K562 (cell line): Measurements from ENCODE around the gene GMIP. TPM values are rescaled to one million over a fixed set of nuclear protein-coding genes. Genes with fewer than 3 reads are reported as not detected.

Experiments used
- ATAC-seq: fragments of 200-7000 bp; cut with Tn5 transposase; 3 replicates; pipeline ENCODE4 v1.9.1; 2020; ENCODE audit warnings: moderate library complexity
- BruUV-seq: library from RNA; stranded (reverse); fragments of 400-500 nt; replicated peaks from 2 replicates; lab custom pipeline; 2021; lab: Mats Ljungman, UMichigan
- CTCF ChIA-PET: fragments of 300-600 bp; formaldehyde crosslinking; extraction: SDS; loops from one replicate; lab custom pipeline; 2021; ENCODE audit warnings: low intra/inter-chr PET ratio; lab: Yijun Ruan, JAX
- POLR2A ChIA-PET: fragments of 300-600, 350-650 bp; sonication (Branson Sonifier 250); formaldehyde crosslinking; extraction: SDS; loops from one replicate; lab custom pipeline; 2021; ENCODE audit warnings: antibody characterized with exemption, inconsistent platforms; lab: Yijun Ruan, JAX
- DNase-seq, 4 experiments: peaks; one replicate each; pipeline versions ENCODE4 v3.0.0 to v3.0.0-alpha.2; 2011 to 2018; ENCODE audit warnings: low spot score in 3 of 4, mixed read lengths in 3 of 4; ENCODE audit errors: extremely low read depth in 1 of 4
- FAIRE-seq: peaks from 2 replicates; lab custom pipeline; 2011; peaks lifted over from hg19 to GRCh38; lab: Jason Lieb, UNC
- H2AFZ ChIP-seq: 2 replicates; pipeline ENCODE4 v1.6.0; 2011; ENCODE audit warnings: low read depth, low read length, control low read depth, inconsistent platforms
- H3K27ac ChIP-seq: fragments of 200-600 bp; 3 replicates; pipeline ENCODE4 v1.8.0; 2011; ENCODE audit warnings: low read depth, mild to moderate bottlenecking, control low read depth, inconsistent platforms, low read length, moderate library complexity, mixed read lengths; ENCODE audit errors: extremely low read depth
- H3K27me3 ChIP-seq, 2 experiments: fragments of 300-600 bp in 1 of 2; 2 replicates in 1 of 2; 3 replicates in 1 of 2; pipeline versions ENCODE4 v1.6.0 to v1.8.0; 2011; ENCODE audit warnings: inconsistent platforms in 2 of 2, low read length in 2 of 2, mild to moderate bottlenecking in 1 of 2, mixed read lengths in 1 of 2, moderate library complexity in 1 of 2; ENCODE audit not compliant: control insufficient read depth in 2 of 2, insufficient read depth in 2 of 2
- H3K36me3 ChIP-seq: fragments of 300-600 bp; 3 replicates; pipeline ENCODE4 v1.8.0; 2011; ENCODE audit warnings: mild to moderate bottlenecking, low read length, inconsistent platforms; ENCODE audit not compliant: control insufficient read depth, insufficient read depth
- H3K4me1 ChIP-seq, 2 experiments: fragments of 200-600 bp in 1 of 2; replicated peaks in 1 of 2; 2 replicates in 1 of 2; 3 replicates in 1 of 2; pipeline versions ENCODE4 v1.5.1 to v1.8.0; 2011; ENCODE audit warnings: inconsistent platforms in 2 of 2, low read length in 2 of 2, mild to moderate bottlenecking in 1 of 2, mixed read lengths in 1 of 2, moderate library complexity in 1 of 2; ENCODE audit not compliant: control insufficient read depth in 2 of 2, insufficient read depth in 2 of 2
- H3K4me2 ChIP-seq: 2 replicates; pipeline ENCODE4 v1.6.1; 2011; ENCODE audit warnings: low read length, control low read depth, inconsistent platforms, mixed read lengths; ENCODE audit not compliant: insufficient read depth
- H3K4me3 ChIP-seq: fragments of 200-600 bp; sonication (generic), shearing (Covaris generic); 2 replicates; pipeline ENCODE4 v1.5.1; 2016; ENCODE audit warnings: control low read depth, inconsistent platforms
- H3K79me2 ChIP-seq: fragments of 200-600 bp; 3 replicates; pipeline ENCODE4 v1.8.0; 2011; ENCODE audit warnings: low read length, inconsistent platforms; ENCODE audit not compliant: control insufficient read depth, insufficient read depth
- H3K9ac ChIP-seq, 2 experiments: 2 replicates each; pipeline versions ENCODE4 v1.6.0 to v1.6.1; 2011; ENCODE audit warnings: low read depth in 2 of 2, low read length in 2 of 2, control low read depth in 1 of 2, inconsistent platforms in 1 of 2, mild to moderate bottlenecking in 1 of 2, mixed read lengths in 1 of 2; ENCODE audit not compliant: insufficient read depth in 1 of 2
- H3K9me1 ChIP-seq: one replicate; pipeline ENCODE4 v1.6.0; 2011; ENCODE audit warnings: inconsistent platforms, mild to moderate bottlenecking, low read length, moderate library complexity; ENCODE audit not compliant: control insufficient read depth, insufficient read depth
- H3K9me3 ChIP-seq: replicated peaks from 2 replicates; pipeline ENCODE4 v1.5.1; 2011; ENCODE audit warnings: low read depth, low read length, inconsistent platforms; ENCODE audit not compliant: control insufficient read depth, insufficient read depth
- H4K20me1 ChIP-seq: replicated peaks from 2 replicates; pipeline ENCODE4 v1.6.1; 2011; ENCODE audit warnings: low read length, inconsistent platforms, mixed read lengths; ENCODE audit not compliant: control insufficient read depth, insufficient read depth
- HES1 ChIP-seq: fragments of 450-650 bp; IDR thresholded peaks from 2 replicates; pipeline ENCODE4 v1.6.1; 2016; ENCODE audit warnings: low read depth, mild to moderate bottlenecking, moderate library complexity
- HMGN3 ChIP-seq: IDR thresholded peaks from 2 replicates; pipeline ENCODE4 v1.6.1; 2011; ENCODE audit warnings: borderline replicate concordance, low read depth, mild to moderate bottlenecking, mixed read lengths, low read length; ENCODE audit not compliant: insufficient read length; ENCODE audit errors: extremely low read depth
- KAT2B ChIP-seq: IDR thresholded peaks from one replicate; pipeline ENCODE4 v1.6.1; 2012; ENCODE audit warnings: low read depth, mild to moderate bottlenecking, control low read depth, inconsistent platforms, low read length, moderate library complexity
- NR2F6 ChIP-seq: fragments of 450-650 bp; formaldehyde crosslinking; IDR thresholded peaks from 2 replicates; pipeline ENCODE4 v1.4.0; 2020; ENCODE audit warnings: mild to moderate bottlenecking
- RUNX1 ChIP-seq: sonication (generic); IDR thresholded peaks from 2 replicates; pipeline ENCODE4 v1.6.1; 2016; ENCODE audit warnings: antibody characterized with exemption, low read depth
- ZNF24 ChIP-seq: fragments of 450-650 bp; IDR thresholded peaks from 2 replicates; pipeline ENCODE4 v1.6.1; 2016
- ZNF274 ChIP-seq: IDR thresholded peaks from 2 replicates; pipeline ENCODE4 v1.6.1; 2011; ENCODE audit warnings: low read depth, mild to moderate bottlenecking, low read length, moderate library complexity, borderline replicate concordance
- ZNF75A ChIP-seq: fragments of 450-650 bp; formaldehyde crosslinking; IDR thresholded peaks from 2 replicates; pipeline ENCODE4 v1.4.0; 2020; ENCODE audit warnings: mild to moderate bottlenecking
- WGBS: fragments of 100-300 bp; shearing (Covaris generic); methylation state at CpG from one replicate; pipeline ENCODE4 v1.1.6; 2016; ENCODE audit warnings: low coverage, mixed read lengths; ENCODE audit not compliant: insufficient coverage; ENCODE audit errors: missing lambda C conversion rate; 5-methylcytosine and 5-hydroxymethylcytosine counted together
- in situ Hi-C: fragments of 300-500 bp; cut with MboI; formaldehyde crosslinking; loops from 4 replicates; pipeline ENCODE4 v1.15.0; 2018; ENCODE audit warnings: inconsistent platforms, mixed read lengths
- intact Hi-C: fragments of 100-400 bp; cut with micrococcal nuclease; formaldehyde crosslinking; loops from 2 replicates; pipeline ENCODE4 v1.14.2; 2022
- polyA plus RNA-seq, 8 experiments: library from polyadenylated mRNA; depleted of rRNA in 4 of 8; stranded (reverse) in 5 of 8; unstranded in 3 of 8; fragments of >200 nt; fragmentation: Nextera tagmentation in 2 of 8; fragmentation: Illumina TruSeq in 1 of 8; extraction: Ambion mirVana in 2 of 8; extraction: Trizol in 1 of 8; gene quantifications; 2 replicates each; pipeline versions ENCODE4 v1.2.1 to v1.2.3, GENCODE V29; 2011 to 2014; ENCODE audit warnings: inconsistent platforms in 1 of 8, missing spikeins in 1 of 8
- total RNA-seq, 7 experiments: library from RNA; depleted of rRNA in 6 of 7; stranded (reverse); fragments of >200 nt in 6 of 7; fragmentation: Illumina TruSeq in 2 of 7; extraction: Trizol in 2 of 7; gene quantifications; 2 replicates each; pipeline versions ENCODE4 v1.2.1 to v1.2.3, GENCODE V29; 2011 to 2021; ENCODE audit warnings: low replicate concordance in 1 of 7

The GMIP gene
- total and polyA plus RNA-seq, 9 of the 15 experiments (the other 6 are each of a cell fraction or from before 2014, with no cell fraction given) = 0.14 to 15.8 (median 3.2) TPM

- Histone ChIP-seq H3K79me2 (no peaks in the 10 kb centered on the region), H3K27ac (no peak overlapping the region), H3K27me3 (no peaks in the 10 kb centered on the region), H3K4me3 (no peak overlapping the region), H3K9ac (no peak overlapping the region), H3K9me3 (peaks cover 20% of the 10 kb centered on the region), H3K9me1 (no peaks in the 10 kb centered on the region), H4K20me1 (no peaks in the 10 kb centered on the region), H3K36me3 (peaks cover 45% of the 10 kb centered on the region), H3K4me1 (no peaks in the 10 kb centered on the region), H2AFZ (no peak overlapping the region), H3K4me2 (no peak overlapping the region)
- WGBS = 98% methylated on average over 20 of the region's 20 CpGs
- intact Hi-C loops (no loop called here), in situ Hi-C loops (no loop called here)
- FAIRE-seq (no peak), DNase-seq (no peak), ATAC-seq (no peak)
- BruUV-seq = TSS peak; percentile 22
- POLR2A ChIA-PET = no interaction called here
- CTCF ChIA-PET = no interaction called here
- TF ChIP-seq KAT2B = no peak
- TF ChIP-seq NR2F6 (CRISPR knock-in tag) = no peak
- no peak for TF ChIP-seq HMGN3
- no peak for TF ChIP-seq RUNX1
- peak; percentile 65 for TF ChIP-seq ZNF75A (CRISPR knock-in tag)
- TF ChIP-seq HES1 = no peak
- TF ChIP-seq ZNF274 = peak; percentile 75
- peak; percentile 49; the same call in 1 of the 2 replicates for TF ChIP-seq ZNF24
Measured at GRCh38 chr19:19679176-19680073, 36.0 kb upstream of the GMIP start.
